HuH-7 (cell line): ENCODE results near the gene CDV3.
A peak's percentile ranks its signal among the peaks of the same experiment; 100 is the strongest.

Experiments used
- DNase-seq: peaks from one replicate; pipeline ENCODE4 v3.0.0; 2011; ENCODE audit warnings: low spot score

CDV3 gene

GRCh38 chr3:133606902-133607301 lies 33.4 kb downstream of the CDV3 start:
- no peak for DNase-seq

GRCh38 chr3:133607816-133608215 lies 34.3 kb downstream of the CDV3 start:
- DNase-seq = no peak

GRCh38 chr3:133608388-133608787 lies 34.9 kb downstream of the CDV3 start:
- no peak for DNase-seq

- DNase-seq = no peak
Observed at GRCh38 chr3:133610031-133610430, 36.5 kb downstream of the CDV3 start.

GRCh38 chr3:133611534-133611933 lies 38.0 kb downstream of the CDV3 start:
- no peak for DNase-seq

- DNase-seq = no peak
Observed at GRCh38 chr3:133620066-133620784, 46.7 kb downstream of the CDV3 start.

- DNase-seq = no peak
Observed at GRCh38 chr3:133627789-133628188, 54.3 kb downstream of the CDV3 start.

- DNase-seq = no peak
Observed at GRCh38 chr3:133629146-133629545, 55.7 kb downstream of the CDV3 start.

GRCh38 chr3:133633439-133633838 lies 60.0 kb downstream of the CDV3 start:
- peak; percentile 3 for DNase-seq
